Stimulated activated CD4-positive, alpha-beta T cell treated with anti-CD3 and anti-CD28 coated beads, Interleukin-1b, Interleukin-23, amount 100 ng/mL, for 1 hour (primary cell): ENCODE measurements around the gene RPTN.
A peak's percentile ranks its signal among the peaks of the same experiment; 100 is the strongest.

Experiments
- DNase-seq, 2 donors: peaks; one replicate each; pipeline ENCODE4 v3.0.0-alpha.2; 2020; ENCODE audit warnings: low read depth in 2 of 2

Gene RPTN

GRCh38 chr1:152159144-152159543, at the start of gene RPTN:
Gene RPTN (minus strand): TSS chr1:152159228. CDS start chr1:152157889, 1,339 bp downstream.
- no peak for DNase-seq

GRCh38 chr1:152198982-152199381, 40.0 kb upstream of the RPTN start:
- no peak for DNase-seq

- no peak for DNase-seq
Measured at GRCh38 chr1:152197361-152197941, 38.4 kb upstream of the RPTN start.

- DNase-seq, result no peak
Measured at GRCh38 chr1:152191711-152192110, 32.7 kb upstream of the RPTN start.

GRCh38 chr1:152191260-152191659, 32.2 kb upstream of the RPTN start:
- DNase-seq, result no peak

GRCh38 chr1:152190589-152190988, 31.6 kb upstream of the RPTN start:
- DNase-seq, result no peak

- peak; percentile 18 to 51 for DNase-seq
Measured at GRCh38 chr1:152189657-152190442, 30.8 kb upstream of the RPTN start.

- DNase-seq, result peak; percentile 53 to 72
Measured at GRCh38 chr1:152188673-152189591, 29.9 kb upstream of the RPTN start.

GRCh38 chr1:152186556-152187285, 27.7 kb upstream of the RPTN start:
- DNase-seq, result no peak

GRCh38 chr1:152185544-152186391, 26.7 kb upstream of the RPTN start:
- peak in 1 of 2 donors; percentile 12 for DNase-seq

GRCh38 chr1:152182944-152183361, 23.9 kb upstream of the RPTN start:
- no peak for DNase-seq

GRCh38 chr1:152182431-152182830, 23.4 kb upstream of the RPTN start:
- no peak for DNase-seq

- no peak for DNase-seq
Measured at GRCh38 chr1:152179566-152179965, 20.5 kb upstream of the RPTN start.

GRCh38 chr1:152170287-152170905, 11.4 kb upstream of the RPTN start:
- no peak for DNase-seq

GRCh38 chr1:152169366-152170025, 10.5 kb upstream of the RPTN start:
- DNase-seq, result no peak

- no peak for DNase-seq
Measured at GRCh38 chr1:152168535-152168868, 9.5 kb upstream of the RPTN start.

GRCh38 chr1:152167835-152168534, 9.0 kb upstream of the RPTN start:
- DNase-seq, result no peak

- DNase-seq, result no peak
Measured at GRCh38 chr1:152166966-152167365, 7.9 kb upstream of the RPTN start.
